Measurements from ENCODE around the gene QSER1.
"Not testable (repeated sequence)": the region's sequence is repeated elsewhere in the genome, so short reads cannot be mapped to it uniquely, and the experiment has no call there.

Gene QSER1

GRCh38 chr11:33027846-33028536, 135.4 kb downstream of the QSER1 start:
- Histone ChIP-seq H3K36me3 (ENCODE audit: control insufficient read depth, low read depth, low read length) (no peaks in the 10 kb centered on the region), H3K27me3 (ENCODE audit: control insufficient read depth, insufficient read depth, low read length) (no peaks in the 10 kb centered on the region), H3K4me3 (ENCODE audit: low read length) (no peak overlapping the region), H3K4me1 (ENCODE audit: control insufficient read depth, low read depth, low read length) (no peaks in the 10 kb centered on the region), H3K9ac (ENCODE audit: low read length) (no peak overlapping the region), H3K27ac (ENCODE audit: low read length) (no peak overlapping the region), H3K9me3 (ENCODE audit: control insufficient read depth, low read depth, low read length) (no peaks in the 10 kb centered on the region)

GRCh38 chr11:33028537-33028914, 135.9 kb downstream of the QSER1 start:
- Histone ChIP-seq H3K4me1 (ENCODE audit: control insufficient read depth, low read depth, low read length) (no peaks in the 10 kb centered on the region), H3K27ac (ENCODE audit: low read length) (no peak overlapping the region), H3K9ac (ENCODE audit: low read length) (no peak overlapping the region), H3K27me3 (ENCODE audit: control insufficient read depth, insufficient read depth, low read length) (no peaks in the 10 kb centered on the region), H3K9me3 (ENCODE audit: control insufficient read depth, low read depth, low read length) (no peaks in the 10 kb centered on the region), H3K36me3 (ENCODE audit: control insufficient read depth, low read depth, low read length) (no peaks in the 10 kb centered on the region), H3K4me3 (ENCODE audit: low read length) (no peak overlapping the region)

- not testable (repeated sequence) for H3K9ac ChIP-seq (ENCODE audit: low read length); H3K27me3 ChIP-seq (ENCODE audit: control insufficient read depth, insufficient read depth, low read length); H3K4me3 ChIP-seq (ENCODE audit: low read length); H3K36me3 ChIP-seq (ENCODE audit: control insufficient read depth, low read depth, low read length); H3K4me1 ChIP-seq (ENCODE audit: control insufficient read depth, low read depth, low read length); H3K27ac ChIP-seq (ENCODE audit: low read length); H3K9me3 ChIP-seq (ENCODE audit: control insufficient read depth, low read depth, low read length)
Observed at GRCh38 chr11:33029218-33029617, 136.6 kb downstream of the QSER1 start.
